Upper lobe of left lung (tissue), 4 donors: ENCODE measurements around the gene GAS5.

Source experiments
- EP300 ChIP-seq, 4 donors: sonication (generic); formaldehyde crosslinking; IDR thresholded peaks; one replicate each; pipeline ENCODE4 v1.5.1; 2017; ENCODE audit warnings: antibody characterized with exemption in 4 of 4, control low read depth in 2 of 4
- POLR2AphosphoS5 ChIP-seq, 2 donors: sonication (generic); formaldehyde crosslinking; IDR thresholded peaks; one replicate each; pipeline ENCODE4 v1.5.1; 2017; ENCODE audit warnings: antibody characterized with exemption in 2 of 2
- TF ChIP-seq, protein P1 (sequence below), 6 experiments: fragments of 450-650 bp in 4 of 6; fragments of 200-600 bp in 2 of 6; sonication (generic) in 2 of 6; IDR thresholded peaks; one replicate each; pipeline ENCODE4 v1.5.1; 2016 to 2019; ENCODE audit warnings: antibody characterized with exemption in 6 of 6

DNA sequence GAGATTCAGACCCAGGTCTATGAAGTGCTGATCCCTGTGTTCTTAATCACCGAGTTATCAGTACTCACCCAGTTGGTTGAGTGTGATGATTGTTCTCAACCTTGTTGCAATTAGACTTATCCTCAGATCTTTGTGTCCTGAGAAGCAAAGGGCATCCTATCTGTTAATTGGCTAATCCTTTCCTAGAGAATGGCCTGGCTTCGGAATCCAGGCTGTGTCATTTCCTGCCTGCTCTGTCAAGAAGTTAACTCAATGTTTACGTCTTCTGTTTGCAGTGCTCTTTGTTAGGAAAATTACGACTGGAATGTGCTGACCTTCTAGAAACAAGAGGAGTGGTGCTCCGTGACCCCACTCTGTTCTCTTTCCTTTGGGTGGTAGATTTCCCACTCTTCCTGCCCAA lies 14.7 kb downstream of the GAS5 start:
- TF ChIP-seq, protein P1, sequence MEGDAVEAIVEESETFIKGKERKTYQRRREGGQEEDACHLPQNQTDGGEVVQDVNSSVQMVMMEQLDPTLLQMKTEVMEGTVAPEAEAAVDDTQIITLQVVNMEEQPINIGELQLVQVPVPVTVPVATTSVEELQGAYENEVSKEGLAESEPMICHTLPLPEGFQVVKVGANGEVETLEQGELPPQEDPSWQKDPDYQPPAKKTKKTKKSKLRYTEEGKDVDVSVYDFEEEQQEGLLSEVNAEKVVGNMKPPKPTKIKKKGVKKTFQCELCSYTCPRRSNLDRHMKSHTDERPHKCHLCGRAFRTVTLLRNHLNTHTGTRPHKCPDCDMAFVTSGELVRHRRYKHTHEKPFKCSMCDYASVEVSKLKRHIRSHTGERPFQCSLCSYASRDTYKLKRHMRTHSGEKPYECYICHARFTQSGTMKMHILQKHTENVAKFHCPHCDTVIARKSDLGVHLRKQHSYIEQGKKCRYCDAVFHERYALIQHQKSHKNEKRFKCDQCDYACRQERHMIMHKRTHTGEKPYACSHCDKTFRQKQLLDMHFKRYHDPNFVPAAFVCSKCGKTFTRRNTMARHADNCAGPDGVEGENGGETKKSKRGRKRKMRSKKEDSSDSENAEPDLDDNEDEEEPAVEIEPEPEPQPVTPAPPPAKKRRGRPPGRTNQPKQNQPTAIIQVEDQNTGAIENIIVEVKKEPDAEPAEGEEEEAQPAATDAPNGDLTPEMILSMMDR (IDR thresholded peaks at IDR 0.05), result no peak
- TF ChIP-seq EP300 (IDR thresholded peaks at IDR 0.05), result no peak
- TF ChIP-seq POLR2AphosphoS5 (IDR thresholded peaks at IDR 0.05), result peak; percentile 52 to 74
